Glomerular visceral epithelial cell (primary cell): ENCODE data around the gene GLP1R.
A peak's percentile ranks its signal among the peaks of the same experiment; 100 is the strongest.

ENCODE experiments used
- DNase-seq: peaks from one replicate; pipeline ENCODE4 v3.0.0-alpha.2; 2016; ENCODE audit errors: extremely low spot score

Gene GLP1R

GRCh38 chr6:39086294-39086693, 37.7 kb downstream of the GLP1R start:
- DNase-seq, result no peak

GRCh38 chr6:39086711-39087110, 38.1 kb downstream of the GLP1R start:
- DNase-seq, result no peak

DNA sequence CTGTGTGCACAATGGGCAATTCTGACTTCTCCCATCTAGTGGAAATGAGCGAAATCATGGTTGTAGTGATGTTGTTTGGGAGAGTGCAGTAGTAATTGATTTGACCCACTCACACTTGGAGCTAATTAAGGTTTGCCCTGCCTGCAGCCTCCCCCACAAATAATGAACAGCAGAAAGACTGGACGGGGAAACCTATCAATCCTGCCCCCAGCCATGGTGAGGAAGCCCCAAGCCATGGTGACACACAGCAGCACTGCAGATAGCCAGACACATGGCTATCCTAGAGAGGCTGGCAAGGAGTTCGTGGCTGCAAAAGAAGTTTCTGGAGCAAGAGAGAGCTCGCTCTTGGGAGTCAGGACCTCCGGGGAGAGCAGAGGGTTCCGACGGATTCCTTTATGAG, 38.6 kb downstream of the GLP1R start:
- no peak for DNase-seq

DNA sequence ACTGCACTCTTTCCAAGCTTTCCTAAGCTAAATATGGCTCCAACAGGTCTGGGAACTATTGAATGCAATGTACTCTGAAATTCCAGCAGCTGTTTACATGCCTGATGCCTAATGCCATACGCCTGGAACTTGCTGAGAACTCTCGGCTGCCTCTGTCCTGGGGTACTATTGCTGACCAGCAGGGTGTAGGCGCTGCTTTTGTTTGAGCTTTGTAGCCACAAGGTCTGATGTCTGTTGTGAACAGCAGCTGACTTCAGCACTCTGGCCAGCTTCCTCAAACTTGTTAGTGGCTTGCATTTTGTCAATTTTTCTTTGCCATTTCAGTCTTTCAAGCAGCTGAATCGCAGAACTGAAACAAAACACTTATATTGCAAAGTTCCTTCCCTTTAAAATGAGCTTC, 39.8 kb downstream of the GLP1R start:
- DNase-seq, result peak; percentile 40

- no peak for DNase-seq
Measured at GRCh38 chr6:39090036-39090435, 41.5 kb downstream of the GLP1R start.

- no peak for DNase-seq
Measured at GRCh38 chr6:39091220-39091619, 42.6 kb downstream of the GLP1R start.

GRCh38 chr6:39092124-39092523, 43.5 kb downstream of the GLP1R start:
- no peak for DNase-seq

DNA sequence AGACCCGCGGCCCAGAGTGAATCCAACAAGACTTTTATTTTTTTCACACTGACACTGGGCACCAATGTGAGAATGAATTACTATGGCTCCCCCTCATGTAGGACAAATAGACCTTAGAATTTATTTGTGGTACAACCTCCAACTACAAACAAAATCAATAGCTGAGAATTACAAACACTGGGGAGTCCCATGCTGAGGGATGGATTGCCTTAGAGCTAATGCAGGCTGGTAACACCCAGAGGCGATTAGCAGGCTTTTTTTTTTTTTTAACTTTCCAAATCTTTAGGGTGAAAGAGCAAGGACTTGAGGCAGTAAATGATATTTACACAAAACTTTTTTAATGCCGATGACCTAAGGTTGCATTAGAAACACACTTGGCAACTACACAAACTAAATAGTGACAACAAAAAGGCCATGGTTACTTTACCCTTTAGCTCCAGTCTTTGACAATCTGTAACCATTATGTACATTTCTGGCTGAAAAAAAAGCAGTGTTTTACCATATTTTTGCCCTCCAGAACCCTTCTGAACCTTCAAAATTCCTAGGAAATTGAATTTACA, 44.6 kb downstream of the GLP1R start:
- no peak for DNase-seq

- DNase-seq, result no peak
Measured at GRCh38 chr6:39095578-39095977, 47.0 kb downstream of the GLP1R start.

GRCh38 chr6:39100358-39100757, 51.8 kb downstream of the GLP1R start:
- no peak for DNase-seq

DNA sequence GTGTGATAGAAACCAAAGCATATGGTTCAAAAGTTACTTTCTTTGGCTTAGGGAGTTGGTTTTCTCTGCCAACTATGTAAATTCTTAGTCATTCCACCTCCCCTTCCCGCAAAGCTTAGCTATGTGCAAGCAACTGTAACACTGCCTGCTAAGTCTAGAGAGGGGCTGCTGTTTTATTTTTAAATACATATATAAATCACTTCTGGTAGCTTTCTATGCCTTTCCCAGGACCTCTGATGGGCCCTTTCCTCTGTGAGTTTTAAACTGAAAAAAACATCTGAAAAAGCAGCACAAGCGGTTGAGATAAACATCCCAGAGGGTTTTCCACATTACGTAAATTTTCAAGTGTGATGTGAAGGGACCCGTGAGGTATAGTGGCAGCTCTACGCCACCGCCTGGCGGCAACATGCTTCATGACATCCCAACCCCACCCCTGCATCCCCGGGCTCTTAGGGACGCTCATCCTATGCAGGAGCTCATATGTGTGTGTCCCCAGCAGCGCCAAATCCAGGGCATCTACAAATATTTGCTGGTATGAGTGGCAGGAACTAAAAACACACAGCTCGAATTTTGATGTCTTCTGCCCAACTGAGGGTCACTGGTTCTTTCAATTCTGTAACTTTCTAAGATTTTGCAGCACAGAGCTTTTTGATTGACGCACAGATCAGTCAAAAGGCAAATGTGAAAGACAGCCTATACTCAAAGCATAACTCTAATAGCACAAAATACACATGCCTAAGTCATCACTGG, 53.7 kb downstream of the GLP1R start:
- peak; percentile 35 for DNase-seq

GRCh38 chr6:39102821-39103136, 54.2 kb downstream of the GLP1R start:
- no peak for DNase-seq

DNA sequence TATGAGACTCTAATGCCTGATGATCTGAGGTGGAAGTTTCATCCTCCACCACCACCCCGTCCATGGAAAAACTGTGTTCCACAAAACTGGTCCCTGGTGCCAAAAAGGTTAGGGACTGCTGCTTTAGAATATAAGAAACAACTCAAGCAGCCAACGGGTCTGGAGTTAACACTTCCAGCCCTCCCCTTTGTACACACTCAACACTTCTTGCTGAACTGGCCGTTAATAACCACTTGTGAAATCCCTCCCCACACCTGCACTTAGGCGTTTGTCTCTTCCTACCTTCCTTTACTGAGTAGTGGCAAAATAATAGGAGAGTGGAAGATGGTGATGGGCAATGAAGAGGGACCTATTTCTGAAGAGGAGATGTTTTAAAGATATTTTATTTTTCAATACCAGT, 55.9 kb downstream of the GLP1R start:
- no peak for DNase-seq

DNA sequence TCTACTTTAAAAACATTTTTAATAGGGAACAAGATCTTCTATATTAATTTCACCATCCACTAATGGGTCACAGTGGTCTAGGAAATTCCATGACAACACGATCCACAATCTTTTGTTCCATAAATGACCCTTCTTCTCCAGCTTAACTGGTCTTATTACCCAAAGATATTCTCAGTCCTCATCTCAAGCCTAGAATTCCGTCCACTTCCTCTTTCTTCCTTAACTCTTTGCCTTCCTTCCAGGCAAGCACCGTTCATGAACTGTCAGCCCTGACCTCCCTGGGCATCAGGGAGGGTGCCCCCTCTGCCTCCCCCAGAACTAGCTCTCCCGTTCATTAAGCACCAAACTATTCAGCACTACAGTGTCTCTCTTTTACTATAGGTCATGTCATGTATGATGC, 58.5 kb downstream of the GLP1R start:
- DNase-seq, result no peak

DNA sequence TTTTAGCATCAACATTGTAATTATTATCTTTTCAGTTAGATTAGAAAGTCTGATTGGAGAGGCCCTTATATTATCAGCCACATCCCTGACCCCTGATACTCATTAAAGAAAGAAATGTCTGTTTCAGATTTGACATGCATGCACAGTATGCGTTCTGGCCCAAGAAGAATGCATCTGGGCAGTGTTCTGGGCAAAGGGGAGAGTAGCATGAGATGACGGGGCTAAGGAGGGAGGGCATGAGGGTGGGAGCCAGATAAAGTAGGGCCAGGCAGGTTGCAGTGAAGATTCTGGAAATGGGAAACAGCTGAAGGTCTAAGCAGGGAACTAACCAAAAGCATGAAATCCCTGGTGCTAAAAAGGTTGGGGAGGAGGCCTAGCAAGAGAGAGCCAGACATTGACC, 59.1 kb downstream of the GLP1R start:
- DNase-seq, result no peak

- no peak for DNase-seq
Measured at GRCh38 chr6:39108041-39108839, 59.7 kb downstream of the GLP1R start.

GRCh38 chr6:39111280-39111679, 62.7 kb downstream of the GLP1R start:
- no peak for DNase-seq

DNA sequence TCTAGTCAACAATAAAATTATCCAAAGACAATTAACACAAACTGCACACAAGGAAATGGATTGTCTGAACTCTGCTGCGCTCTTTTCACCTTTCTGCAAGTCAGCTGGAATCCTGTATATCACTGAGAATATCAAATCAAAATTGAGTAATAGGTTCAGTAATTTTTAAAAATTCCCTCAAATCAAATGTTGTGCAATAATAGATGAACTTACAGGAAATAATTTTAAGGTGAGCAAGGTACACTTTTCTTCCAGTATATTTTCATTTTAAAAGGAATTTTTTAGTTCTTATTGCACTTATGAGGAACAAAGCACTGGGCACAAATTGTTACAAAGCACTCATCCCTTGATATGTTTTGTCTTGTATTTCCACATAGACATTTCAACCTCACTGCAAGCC, 65.2 kb downstream of the GLP1R start:
- no peak for DNase-seq

GRCh38 chr6:39114388-39114703, 65.8 kb downstream of the GLP1R start:
- DNase-seq, result no peak

- peak; percentile 93 for DNase-seq
Measured at GRCh38 chr6:39114704-39115599, 66.4 kb downstream of the GLP1R start, which contains the start of gene SAYSD1. Gene SAYSD1, minus strand, starts transcription at chr6:39115186. Its CDS starts 97 bp downstream, at chr6:39115089.

DNA sequence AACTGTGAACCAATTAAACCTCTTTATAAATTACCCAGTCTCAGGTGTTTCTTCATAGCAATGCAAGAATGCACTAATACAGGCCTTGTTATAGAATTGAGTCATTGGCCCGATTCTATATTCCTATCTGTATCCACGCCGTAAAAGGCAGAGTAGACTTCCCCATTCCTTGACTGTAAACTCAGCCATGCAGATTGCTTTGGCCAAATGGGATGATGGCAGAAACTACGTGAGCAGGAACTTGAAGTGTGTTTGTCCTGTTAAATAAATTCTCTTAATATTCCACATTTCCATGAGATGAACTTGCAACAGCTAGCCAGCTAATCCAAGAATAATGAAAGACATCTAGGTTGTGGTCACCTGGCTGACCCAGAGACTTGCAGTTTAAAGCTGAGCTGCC, 70.3 kb downstream of the GLP1R start:
- no peak for DNase-seq

GRCh38 chr6:39124114-39124513, 75.5 kb downstream of the GLP1R start:
- DNase-seq, result no peak
